ENCODE measurements around the gene GALNT17. TPM values are rescaled to one million over a fixed set of nuclear protein-coding genes. Genes with fewer than 3 reads are reported as not detected.
A peak's percentile ranks its signal among the peaks of the same experiment; 100 is the strongest.

Gene GALNT17
- total RNA-seq, 1 donor from 2014 or later = 95.3 TPM

DNA sequence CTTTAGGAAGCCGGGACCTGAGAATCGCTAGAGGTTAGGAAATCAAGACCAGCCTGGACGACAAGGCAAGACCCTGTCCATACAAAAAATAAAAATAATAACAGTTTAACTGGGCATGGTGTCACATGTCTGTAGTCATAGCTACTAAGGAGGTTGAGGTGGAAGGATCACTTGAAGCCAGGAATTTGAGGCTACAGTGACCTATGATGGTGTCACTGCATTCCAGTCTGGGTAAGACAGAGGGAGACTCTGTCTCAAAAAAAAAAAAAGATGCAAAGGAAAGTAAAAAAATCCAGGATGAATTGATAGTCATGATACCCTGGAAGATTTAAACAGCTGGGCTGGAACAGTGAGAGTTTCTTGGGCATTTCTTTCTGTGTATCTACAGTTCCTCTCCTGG, 463.2 kb downstream of the GALNT17 start:
- Histone ChIP-seq H3K9me3 (replicated peaks) (no peaks in the 10 kb centered on the region), H3K27ac (replicated peaks) (no peak overlapping the region), H3K4me1 (no peaks in the 10 kb centered on the region), H3K36me3 (no peaks in the 10 kb centered on the region), H3K27me3 (ENCODE audit: low read depth) (no peaks in the 10 kb centered on the region), H3K4me3 (no peak overlapping the region)
- intact Hi-C loops (cut with micrococcal nuclease) = no loop called here
- TF ChIP-seq, protein P1, sequence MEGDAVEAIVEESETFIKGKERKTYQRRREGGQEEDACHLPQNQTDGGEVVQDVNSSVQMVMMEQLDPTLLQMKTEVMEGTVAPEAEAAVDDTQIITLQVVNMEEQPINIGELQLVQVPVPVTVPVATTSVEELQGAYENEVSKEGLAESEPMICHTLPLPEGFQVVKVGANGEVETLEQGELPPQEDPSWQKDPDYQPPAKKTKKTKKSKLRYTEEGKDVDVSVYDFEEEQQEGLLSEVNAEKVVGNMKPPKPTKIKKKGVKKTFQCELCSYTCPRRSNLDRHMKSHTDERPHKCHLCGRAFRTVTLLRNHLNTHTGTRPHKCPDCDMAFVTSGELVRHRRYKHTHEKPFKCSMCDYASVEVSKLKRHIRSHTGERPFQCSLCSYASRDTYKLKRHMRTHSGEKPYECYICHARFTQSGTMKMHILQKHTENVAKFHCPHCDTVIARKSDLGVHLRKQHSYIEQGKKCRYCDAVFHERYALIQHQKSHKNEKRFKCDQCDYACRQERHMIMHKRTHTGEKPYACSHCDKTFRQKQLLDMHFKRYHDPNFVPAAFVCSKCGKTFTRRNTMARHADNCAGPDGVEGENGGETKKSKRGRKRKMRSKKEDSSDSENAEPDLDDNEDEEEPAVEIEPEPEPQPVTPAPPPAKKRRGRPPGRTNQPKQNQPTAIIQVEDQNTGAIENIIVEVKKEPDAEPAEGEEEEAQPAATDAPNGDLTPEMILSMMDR (IDR thresholded peaks at IDR 0.05; ENCODE audit: borderline replicate concordance) = no peak
- no peak for DNase-seq

DNA sequence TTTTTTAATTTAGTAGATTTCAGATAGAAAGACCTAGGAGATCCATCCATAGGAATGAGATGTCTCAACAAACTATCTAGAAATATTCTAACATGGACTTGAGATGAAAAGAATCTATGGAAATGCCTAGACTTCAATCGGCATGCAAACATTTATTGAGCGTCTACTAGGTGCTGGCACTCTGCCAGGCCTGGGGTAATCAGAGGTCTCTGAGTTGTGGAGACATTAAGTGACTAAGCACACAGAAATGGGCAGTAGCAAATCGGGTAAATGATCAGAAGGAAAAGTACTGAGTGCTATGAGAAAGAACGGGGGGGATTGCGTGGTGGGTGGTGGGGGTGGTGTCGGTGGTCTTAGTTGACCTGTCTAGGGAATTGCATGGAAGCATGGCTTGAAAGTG, 466.6 kb downstream of the GALNT17 start:
- no peaks in the 10 kb centered on the region for H3K9me3 ChIP-seq (replicated peaks)
- TF ChIP-seq, protein P1 (IDR thresholded peaks at IDR 0.05; ENCODE audit: borderline replicate concordance) = no peak
- no peak overlapping the region for H3K4me3 ChIP-seq
- H3K27ac ChIP-seq (replicated peaks) = no peak overlapping the region
- DNase-seq = no peak
- no peaks in the 10 kb centered on the region for H3K36me3 ChIP-seq
- H3K4me1 ChIP-seq = no peaks in the 10 kb centered on the region
- H3K27me3 ChIP-seq (ENCODE audit: low read depth) = no peaks in the 10 kb centered on the region
- intact Hi-C loops (cut with micrococcal nuclease) = no loop called here

DNA sequence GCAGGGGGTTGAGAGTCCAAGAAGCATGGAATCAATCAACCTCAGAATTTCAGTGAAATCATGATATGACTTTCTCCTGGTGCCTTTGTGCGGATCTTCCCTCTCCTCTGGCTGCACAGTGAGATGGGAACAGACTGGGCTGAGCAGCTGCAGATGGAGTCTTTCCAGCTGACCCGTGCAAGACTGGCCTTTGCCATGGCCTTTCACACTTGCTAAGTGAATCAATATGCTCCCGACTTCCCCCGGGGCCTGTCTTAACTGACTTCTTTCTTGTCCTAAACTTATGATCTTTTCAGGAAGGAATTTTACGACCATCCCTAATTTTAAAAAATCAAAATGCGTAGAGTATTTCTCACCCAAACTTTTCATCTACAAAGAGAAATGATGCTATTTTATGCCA, 469.9 kb downstream of the GALNT17 start:
- intact Hi-C loops (cut with micrococcal nuclease) = no loop called here
- no peaks in the 10 kb centered on the region for H3K9me3 ChIP-seq (replicated peaks)
- no peaks in the 10 kb centered on the region for H3K4me1 ChIP-seq
- H3K4me3 ChIP-seq = no peak overlapping the region
- no peak overlapping the region for H3K27ac ChIP-seq (replicated peaks)
- no peaks in the 10 kb centered on the region for H3K36me3 ChIP-seq
- TF ChIP-seq, protein P1 (IDR thresholded peaks at IDR 0.05; ENCODE audit: borderline replicate concordance) = no peak
- no peaks in the 10 kb centered on the region for H3K27me3 ChIP-seq (ENCODE audit: low read depth)
- no peak for DNase-seq

DNA sequence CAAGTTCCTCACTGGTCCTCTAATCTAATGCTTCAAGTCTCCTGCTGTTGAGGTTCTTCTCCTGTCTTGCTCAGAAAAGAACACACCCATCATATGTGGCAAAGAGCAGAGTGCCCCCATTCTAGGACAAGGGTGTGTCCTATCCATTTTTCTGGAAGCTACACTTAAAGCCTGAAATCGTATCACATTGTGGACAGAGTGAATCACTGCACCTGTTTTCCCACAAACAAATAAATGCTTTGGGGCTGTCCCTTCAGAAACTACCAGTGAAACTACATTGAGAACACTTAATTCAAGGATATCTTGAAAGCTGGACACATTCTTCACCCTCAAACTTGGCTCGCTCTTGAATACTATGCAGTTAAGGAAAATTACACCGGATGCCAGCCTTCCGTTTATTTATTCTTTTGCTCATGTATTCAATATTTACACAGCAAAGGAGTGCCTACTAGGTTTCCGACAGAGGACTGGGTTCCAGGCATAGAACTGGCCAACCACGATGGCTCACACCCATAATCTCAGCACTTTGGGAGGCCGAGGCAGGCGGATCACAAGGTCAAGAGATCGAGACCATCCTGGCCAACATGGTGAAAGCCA, 473.0 kb downstream of the GALNT17 start:
- no peaks in the 10 kb centered on the region for H3K36me3 ChIP-seq
- no peak overlapping the region for H3K27ac ChIP-seq (replicated peaks)
- H3K4me1 ChIP-seq = no peaks in the 10 kb centered on the region
- peaks cover 14% of the 10 kb centered on the region for H3K9me3 ChIP-seq (replicated peaks)
- no peak overlapping the region for H3K4me3 ChIP-seq
- intact Hi-C loops (cut with micrococcal nuclease) = no loop called here
- no peak for DNase-seq
- no peaks in the 10 kb centered on the region for H3K27me3 ChIP-seq (ENCODE audit: low read depth)
- TF ChIP-seq, protein P1 (IDR thresholded peaks at IDR 0.05; ENCODE audit: borderline replicate concordance) = no peak

DNA sequence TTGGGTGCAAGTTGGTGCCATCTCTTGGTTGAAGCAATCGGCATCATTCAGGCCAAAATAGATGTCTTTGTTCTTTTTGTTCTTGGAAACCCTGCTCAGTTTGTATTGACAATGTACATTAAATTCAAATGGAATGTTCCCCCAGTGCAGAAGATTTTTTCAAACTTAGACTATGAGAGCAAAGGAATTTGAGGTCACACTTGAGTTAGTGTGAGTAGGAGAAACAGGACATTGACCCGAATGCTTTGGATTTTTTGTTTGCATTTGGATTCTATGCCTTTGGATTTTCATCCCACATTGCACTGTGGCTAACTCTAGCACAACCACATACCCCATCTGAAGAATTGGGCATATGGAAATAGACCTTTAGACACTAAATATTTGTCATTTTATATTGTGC, 480.0 kb downstream of the GALNT17 start:
- H3K4me1 ChIP-seq = peaks cover 41% of the 10 kb centered on the region
- intact Hi-C loops (cut with micrococcal nuclease) = no loop called here
- H3K27ac ChIP-seq (replicated peaks) = peak overlapping the region; percentile 84
- H3K27me3 ChIP-seq (ENCODE audit: low read depth) = no peaks in the 10 kb centered on the region
- H3K4me3 ChIP-seq = no peak overlapping the region
- no peaks in the 10 kb centered on the region for H3K36me3 ChIP-seq
- DNase-seq = no peak
- TF ChIP-seq, protein P1 (IDR thresholded peaks at IDR 0.05; ENCODE audit: borderline replicate concordance) = no peak
- H3K9me3 ChIP-seq (replicated peaks) = peaks cover 14% of the 10 kb centered on the region
